Activated B cell treated with CpG ODN at 0.5 μM for 24 hours (primary cell): ENCODE measurements around the gene EML6. TPM values are rescaled to one million over a fixed set of nuclear protein-coding genes. Genes with fewer than 3 reads are reported as not detected.

ENCODE experiments used
- ATAC-seq: fragments of 200-7000 bp; cut with Tn5 transposase; one replicate; pipeline ENCODE4 v1.10.0; 2021; ENCODE audit warnings: low read depth, mild to moderate bottlenecking, moderate library complexity
- CTCF ChIA-PET: fragments of 350-600 bp; sonication (Branson Sonifier 250); formaldehyde crosslinking; loops from one replicate; lab custom pipeline; 2021; ENCODE audit warnings: antibody characterized with exemption; lab: Charles Lee
- POLR2A ChIA-PET: fragments of 350-600 bp; sonication (Branson Sonifier 250); formaldehyde crosslinking; loops from one replicate; lab custom pipeline; 2021; ENCODE audit warnings: antibody characterized with exemption; lab: Charles Lee
- DNase-seq: peaks from one replicate; pipeline ENCODE4 v3.0.0; 2022
- H3K27ac Mint-ChIP-seq: one replicate; pipeline ENCODE4 v1.8.0; 2020; ENCODE audit warnings: mixed read lengths
- H3K27me3 Mint-ChIP-seq: one replicate; pipeline ENCODE4 v1.8.0; 2021; ENCODE audit warnings: mixed read lengths
- H3K36me3 Mint-ChIP-seq: one replicate; pipeline ENCODE4 v1.8.0; 2021; ENCODE audit warnings: low read depth, mixed read lengths
- H3K4me1 Mint-ChIP-seq: one replicate; pipeline ENCODE4 v1.8.0; 2021; ENCODE audit warnings: mixed read lengths
- H3K4me3 Mint-ChIP-seq: one replicate; pipeline ENCODE4 v1.8.0; 2020; ENCODE audit warnings: mild to moderate bottlenecking, mixed read lengths
- H3K9me3 Mint-ChIP-seq: one replicate; pipeline ENCODE4 v1.8.0; 2020; ENCODE audit warnings: mixed read lengths
- intact Hi-C: fragments of 100-400 bp; cut with micrococcal nuclease; formaldehyde crosslinking; loops from one replicate; pipeline ENCODE4 v1.15.1; 2024
- total RNA-seq: library from RNA; stranded (reverse); gene quantifications from 2 replicates; pipeline ENCODE4 v1.2.3, GENCODE V29; 2022
- TF ChIP-seq, protein P1 (sequence below): fragments of 200-600 bp; IDR thresholded peaks from one replicate; pipeline ENCODE4 v1.8.0; 2022; ENCODE audit warnings: antibody characterized with exemption, mild to moderate bottlenecking

EML6 gene
- total RNA-seq, 1 donor from 2014 or later = 31.5 TPM

DNA sequence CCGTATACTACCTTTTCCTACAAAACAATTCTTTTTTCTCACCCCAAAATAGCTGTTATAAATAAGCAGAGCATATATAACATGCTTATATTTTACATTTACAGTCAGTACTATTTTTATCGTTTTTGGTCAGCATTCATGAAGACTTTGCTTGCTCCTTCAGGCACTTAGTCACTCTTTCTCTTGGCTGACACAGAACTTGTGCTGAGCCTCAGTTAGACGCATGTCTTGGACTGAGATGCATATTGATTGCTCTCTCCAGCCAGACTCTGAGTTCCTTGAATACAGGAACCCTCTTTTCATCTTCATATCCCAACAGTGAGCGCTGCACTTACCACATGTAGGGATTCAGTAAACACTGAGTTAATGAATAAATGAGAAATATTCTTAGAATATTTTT lies 168.4 kb downstream of the EML6 start:
- Mint-ChIP-seq H3K4me3 (no peak overlapping the region), H3K36me3 (peaks cover 30% of the 10 kb centered on the region), H3K27ac (no peak overlapping the region), H3K9me3 (peaks cover 2% of the 10 kb centered on the region), H3K4me1 (no peaks in the 10 kb centered on the region), H3K27me3 (no peaks in the 10 kb centered on the region)
- no peak for DNase-seq
- POLR2A ChIA-PET = no interaction called here
- intact Hi-C loops = no loop called here
- TF ChIP-seq, protein P1, sequence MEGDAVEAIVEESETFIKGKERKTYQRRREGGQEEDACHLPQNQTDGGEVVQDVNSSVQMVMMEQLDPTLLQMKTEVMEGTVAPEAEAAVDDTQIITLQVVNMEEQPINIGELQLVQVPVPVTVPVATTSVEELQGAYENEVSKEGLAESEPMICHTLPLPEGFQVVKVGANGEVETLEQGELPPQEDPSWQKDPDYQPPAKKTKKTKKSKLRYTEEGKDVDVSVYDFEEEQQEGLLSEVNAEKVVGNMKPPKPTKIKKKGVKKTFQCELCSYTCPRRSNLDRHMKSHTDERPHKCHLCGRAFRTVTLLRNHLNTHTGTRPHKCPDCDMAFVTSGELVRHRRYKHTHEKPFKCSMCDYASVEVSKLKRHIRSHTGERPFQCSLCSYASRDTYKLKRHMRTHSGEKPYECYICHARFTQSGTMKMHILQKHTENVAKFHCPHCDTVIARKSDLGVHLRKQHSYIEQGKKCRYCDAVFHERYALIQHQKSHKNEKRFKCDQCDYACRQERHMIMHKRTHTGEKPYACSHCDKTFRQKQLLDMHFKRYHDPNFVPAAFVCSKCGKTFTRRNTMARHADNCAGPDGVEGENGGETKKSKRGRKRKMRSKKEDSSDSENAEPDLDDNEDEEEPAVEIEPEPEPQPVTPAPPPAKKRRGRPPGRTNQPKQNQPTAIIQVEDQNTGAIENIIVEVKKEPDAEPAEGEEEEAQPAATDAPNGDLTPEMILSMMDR = no peak
- CTCF ChIA-PET = no interaction called here
- ATAC-seq = no peak

DNA sequence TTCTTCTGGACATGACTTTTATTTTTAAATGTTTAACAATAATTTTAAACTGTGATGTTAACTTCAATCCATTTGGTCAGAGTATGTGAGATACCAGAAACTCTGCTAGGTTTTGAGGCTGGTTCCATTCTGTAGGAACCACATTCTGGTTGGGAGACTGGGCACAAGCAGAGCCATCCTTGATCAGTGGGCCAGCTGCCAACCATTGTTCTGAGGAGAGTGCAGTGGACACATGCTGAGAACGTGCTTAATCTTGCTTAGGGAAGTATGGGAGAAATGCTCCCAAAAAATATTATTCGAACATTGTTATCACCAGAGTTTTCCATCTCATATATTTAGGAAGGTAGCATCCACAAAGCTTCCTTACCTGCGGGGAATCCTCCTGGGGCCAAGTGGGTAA lies 171.0 kb downstream of the EML6 start:
- H3K9me3 Mint-ChIP-seq = peaks cover 2% of the 10 kb centered on the region
- ATAC-seq = no peak
- no peak for DNase-seq
- ChIA-PET CTCF (no interaction called here), POLR2A (no interaction called here)
- no peak overlapping the region for H3K4me3 Mint-ChIP-seq
- no peaks in the 10 kb centered on the region for H3K4me1 Mint-ChIP-seq
- H3K27me3 Mint-ChIP-seq = no peaks in the 10 kb centered on the region
- no peak overlapping the region for H3K27ac Mint-ChIP-seq
- TF ChIP-seq, protein P1 = no peak
- H3K36me3 Mint-ChIP-seq = peaks cover 32% of the 10 kb centered on the region
- intact Hi-C loops = no loop called here

DNA sequence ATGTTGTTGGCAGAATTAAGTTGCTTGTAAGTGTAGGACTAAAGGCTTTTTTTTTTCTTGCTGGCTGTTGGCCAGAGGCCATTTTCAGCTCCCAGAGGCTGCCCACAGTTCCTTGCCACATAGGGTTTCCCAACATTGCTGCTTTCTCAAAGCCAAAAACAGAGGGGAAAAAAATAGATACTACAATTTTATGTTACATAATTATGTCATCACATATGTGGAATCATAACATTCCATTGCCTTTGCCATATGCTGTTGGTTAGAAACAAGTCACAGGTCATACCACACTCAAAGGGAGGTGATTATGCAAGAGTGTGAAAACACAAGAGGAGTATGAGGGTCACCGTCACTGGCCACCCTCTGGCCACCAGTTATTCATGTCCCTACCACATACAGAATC lies 172.3 kb downstream of the EML6 start:
- Mint-ChIP-seq H3K4me1 (no peaks in the 10 kb centered on the region), H3K36me3 (peaks cover 32% of the 10 kb centered on the region), H3K27me3 (no peaks in the 10 kb centered on the region), H3K9me3 (peaks cover 2% of the 10 kb centered on the region), H3K27ac (no peak overlapping the region), H3K4me3 (no peak overlapping the region)
- TF ChIP-seq, protein P1 = no peak
- ChIA-PET POLR2A (interaction anchor here (0.6 kb wide), 2 partner anchors 26 to 330 kb away, joined by 3 to 4 read pairs; no protein-coding TSS in a partner anchor), CTCF (interaction anchor here (0.6 kb wide), 2 partner anchors 189 to 452 kb away, joined by 3 to 5 read pairs; no protein-coding TSS in a partner anchor)
- ATAC-seq = no peak
- DNase-seq = no peak
- intact Hi-C loops = no loop called here

DNA sequence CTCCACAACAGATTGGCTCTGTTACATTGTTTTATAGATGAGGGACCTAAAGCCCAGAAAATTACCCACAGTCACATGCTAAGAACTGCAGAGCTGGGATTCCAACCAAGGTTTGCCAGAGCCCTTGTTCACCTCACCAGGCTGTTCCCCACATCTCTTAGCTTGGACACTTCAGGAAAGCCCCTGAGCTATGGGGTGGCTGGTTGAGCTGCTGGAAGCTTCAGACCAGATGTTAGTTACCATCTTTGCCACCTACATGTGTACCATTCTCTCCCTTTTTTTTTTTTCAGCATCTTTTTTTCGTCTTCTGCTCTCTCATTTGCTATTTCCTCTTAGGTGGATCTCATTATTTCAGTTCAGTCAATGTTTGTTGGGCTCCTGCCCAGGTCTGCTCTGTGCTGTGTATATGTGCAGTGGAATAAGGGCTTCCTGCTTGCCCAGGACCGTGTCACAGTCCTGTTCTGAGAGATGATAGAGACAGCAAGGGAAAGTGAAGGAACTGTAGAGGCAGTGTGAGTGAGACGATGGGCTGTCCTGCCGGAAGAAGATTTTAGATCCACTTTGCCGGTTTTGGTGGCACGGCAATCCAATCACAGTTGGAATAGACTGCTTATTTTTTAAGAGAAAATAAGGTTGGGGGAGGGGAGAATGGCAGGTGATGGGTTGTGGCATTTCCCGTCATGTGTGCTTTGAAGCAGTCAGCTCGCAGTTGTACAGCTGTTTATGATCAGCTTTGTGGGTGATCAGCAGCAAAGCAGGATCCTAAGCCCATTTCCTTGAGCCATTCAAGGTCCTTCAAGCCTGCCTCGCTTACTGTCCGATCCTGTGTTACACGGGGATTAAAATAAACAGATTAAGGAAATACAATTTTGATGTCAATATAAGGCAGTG lies 174.2 kb downstream of the EML6 start:
- no peak for DNase-seq
- intact Hi-C loops = no loop called here
- no peak overlapping the region for H3K27ac Mint-ChIP-seq
- TF ChIP-seq, protein P1 = no peak
- no peak overlapping the region for H3K4me3 Mint-ChIP-seq
- no peaks in the 10 kb centered on the region for H3K4me1 Mint-ChIP-seq
- ChIA-PET POLR2A (interaction anchor here (0.6 kb wide), 1 partner anchor 420 kb away, joined by 4 read pairs; no protein-coding TSS in a partner anchor), CTCF (interaction anchor here (2.6 to 3.9 kb wide), 2 partner anchors 269 to 278 kb away, joined by 37 to 51 read pairs; no protein-coding TSS in a partner anchor)
- H3K9me3 Mint-ChIP-seq = peaks cover 2% of the 10 kb centered on the region
- no peaks in the 10 kb centered on the region for H3K27me3 Mint-ChIP-seq
- no peak for ATAC-seq
- H3K36me3 Mint-ChIP-seq = peaks cover 32% of the 10 kb centered on the region
